Measurements from ENCODE around the gene SUSD5. TPM values are rescaled to one million over a fixed set of nuclear protein-coding genes. Genes with fewer than 3 reads are reported as not detected.
A peak's percentile ranks its signal among the peaks of the same experiment; 100 is the strongest.

Gene SUSD5
- total RNA-seq, 1 experiment from 2014 or later, result not detected

GRCh38 chr3:33114622-33115023 lies 104.0 kb downstream of the SUSD5 start:
- Histone ChIP-seq H3F3A (ENCODE audit: low read length, unreplicated experiment) (no peaks in the 10 kb centered on the region), H3K27me3 (ENCODE audit: low read length) (no peaks in the 10 kb centered on the region), H3K27ac (ENCODE audit: low read length) (peak overlapping the region; percentile 78), H3K4me3 (ENCODE audit: low read length) (peak overlapping the region; percentile 74), H3K9ac (ENCODE audit: low read length) (peak overlapping the region; percentile 88), H3K4me2 (ENCODE audit: low read length) (peak overlapping the region; percentile 98), H4K20me1 (ENCODE audit: low read length) (peaks cover 9% of the 10 kb centered on the region), H3K9me2 (replicated peaks; ENCODE audit: low read length) (no peaks in the 10 kb centered on the region), H3K36me3 (ENCODE audit: low read depth, low read length) (peaks cover 2% of the 10 kb centered on the region; the same call in 1 of the 2 replicates), H2AFZ (ENCODE audit: low read length) (peak overlapping the region; percentile 89), H3K4me1 (ENCODE audit: insufficient read depth, low read length) (peaks cover 24% of the 10 kb centered on the region), H3K9me3 (ENCODE audit: low read length) (no peaks in the 10 kb centered on the region), H3K79me2 (ENCODE audit: low read length) (peaks cover 53% of the 10 kb centered on the region)
- BruUV-seq (replicated peaks), result no TSS peak
- intact Hi-C loops (cut with micrococcal nuclease), result loop anchor here (1.0 to 10.0 kb wide), 2 partner anchors 17 to 680 kb away; partner anchors contain the start of genes GLB1, PDCD6IP and TMPPE
- no peak for TF ChIP-seq CTCF (conservative IDR thresholded peaks at IDR 0.05; ENCODE audit: low read depth, low read length)
- no peak for TF ChIP-seq EZH2phosphoT487 (IDR thresholded peaks at IDR 0.05; ENCODE audit: borderline replicate concordance, low read length)
- no peak for TF ChIP-seq EZH2 (IDR thresholded peaks at IDR 0.05; ENCODE audit: low read length, unreplicated experiment)
- DNase-seq (no peak), ATAC-seq (peak; percentile 3)
- CTCF ChIA-PET, result no interaction called here
- POLR2A ChIA-PET (ENCODE audit: unreplicated experiment), result no interaction called here

- H2AFZ ChIP-seq (ENCODE audit: low read length), result peak within 1 kb of the TSS; percentile 89
- H3K27me3 ChIP-seq (ENCODE audit: low read length), result no peaks in the 10 kb centered on the region
- peak within 1 kb of the TSS; percentile 88 for H3K9ac ChIP-seq (ENCODE audit: low read length)
- H3K4me3 ChIP-seq (ENCODE audit: low read length), result peak within 1 kb of the TSS; percentile 74
- no peaks in the 10 kb centered on the region for H3F3A ChIP-seq (ENCODE audit: low read length, unreplicated experiment)
- peak; percentile 81 for ATAC-seq
- peaks cover 24% of the 10 kb centered on the region for H3K4me1 ChIP-seq (ENCODE audit: insufficient read depth, low read length)
- H3K27ac ChIP-seq (ENCODE audit: low read length), result peak within 1 kb of the TSS; percentile 78
- H3K79me2 ChIP-seq (ENCODE audit: low read length), result peaks cover 46% of the 10 kb centered on the region
- no peaks in the 10 kb centered on the region for H3K36me3 ChIP-seq (ENCODE audit: low read depth, low read length)
- peak within 1 kb of the TSS; percentile 98 for H3K4me2 ChIP-seq (ENCODE audit: low read length)
- ChIA-PET CTCF (interaction anchor here (0.6 kb wide), 1 partner anchor 163 kb away, joined by 3 read pairs; no protein-coding TSS in a partner anchor), POLR2A (ENCODE audit: unreplicated experiment) (interaction anchor here (0.5 kb wide), 1 partner anchor 248 kb away, joined by 3 read pairs; no protein-coding TSS in a partner anchor)
- H4K20me1 ChIP-seq (ENCODE audit: low read length), result peaks cover 9% of the 10 kb centered on the region; the same call in 1 of the 2 replicates
- no peaks in the 10 kb centered on the region for H3K9me2 ChIP-seq (replicated peaks; ENCODE audit: low read length)
- no peaks in the 10 kb centered on the region for H3K9me3 ChIP-seq (ENCODE audit: low read length)
- intact Hi-C loops (cut with micrococcal nuclease), result loop anchor here (1.0 to 10.0 kb wide), 2 partner anchors 17 to 681 kb away; partner anchors contain the start of genes GLB1, PDCD6IP and TMPPE
- TF ChIP-seq CTCF (conservative IDR thresholded peaks at IDR 0.05; ENCODE audit: low read depth, low read length) (no peak), EZH2 (IDR thresholded peaks at IDR 0.05; ENCODE audit: low read length, unreplicated experiment) (no peak), EZH2phosphoT487 (IDR thresholded peaks at IDR 0.05; ENCODE audit: borderline replicate concordance, low read length) (no peak)
- peak; percentile 93 for DNase-seq
- no TSS peak for BruUV-seq (replicated peaks)
These were observed 104.6 kb downstream of the SUSD5 start, which contains the start of gene CRTAP for GRCh38 chr3:33113772-33114621. TSS of gene CRTAP (plus strand) at chr3:33114014. CDS start at chr3:33114078, 64 bp downstream.

Measured in PC-3 (cell line).